Activated CD8-positive, alpha-beta T cell treated with anti-CD3 and anti-CD28 coated beads for 36 hours (primary cell): Measurements from ENCODE around the gene ARF1. TPM values are rescaled to one million over a fixed set of nuclear protein-coding genes. Genes with fewer than 3 reads are reported as not detected.

Experiments
- ATAC-seq: fragments of 200-7000 bp; cut with Tn5 transposase; one replicate; pipeline ENCODE4 v1.10.0; 2021; ENCODE audit warnings: mild to moderate bottlenecking, moderate library complexity
- CTCF ChIA-PET: fragments of 350-600 bp; sonication (Branson Sonifier 250); formaldehyde crosslinking; loops from one replicate; lab custom pipeline; 2021; ENCODE audit warnings: antibody characterized with exemption; lab: Charles Lee
- POLR2A ChIA-PET: fragments of 350-600 bp; sonication (Branson Sonifier 250); formaldehyde crosslinking; loops from one replicate; lab custom pipeline; 2021; ENCODE audit warnings: antibody characterized with exemption; lab: Charles Lee
- DNase-seq: peaks from one replicate; pipeline ENCODE4 v3.0.0-alpha.2; 2020
- H3K27ac Mint-ChIP-seq: one replicate; pipeline ENCODE4 v1.8.0; 2021; ENCODE audit warnings: mild to moderate bottlenecking, mixed read lengths
- H3K27me3 Mint-ChIP-seq: one replicate; pipeline ENCODE4 v1.8.0; 2021; ENCODE audit warnings: mixed read lengths
- H3K36me3 Mint-ChIP-seq: one replicate; pipeline ENCODE4 v1.8.0; 2021; ENCODE audit warnings: low read depth, mixed read lengths
- H3K4me1 Mint-ChIP-seq: one replicate; pipeline ENCODE4 v1.8.0; 2021; ENCODE audit warnings: low read depth, mixed read lengths
- H3K4me3 Mint-ChIP-seq: one replicate; pipeline ENCODE4 v1.8.0; 2021; ENCODE audit warnings: mild to moderate bottlenecking, moderate library complexity, mixed read lengths
- H3K9me3 Mint-ChIP-seq: one replicate; pipeline ENCODE4 v1.8.0; 2021; ENCODE audit warnings: mixed read lengths
- intact Hi-C: fragments of 100-400 bp; cut with micrococcal nuclease; formaldehyde crosslinking; loops from one replicate; pipeline ENCODE4 v1.10.0; 2022
- total RNA-seq, 2 experiments: library from RNA; stranded (reverse); gene quantifications; one replicate each; pipeline ENCODE4 v1.2.3, GENCODE V29; 2021
- TF ChIP-seq, protein P1 (sequence below): fragments of 200-600 bp; IDR thresholded peaks from one replicate; pipeline ENCODE4 v1.8.0; 2022; ENCODE audit warnings: antibody characterized with exemption, mild to moderate bottlenecking

ARF1 gene
- total RNA-seq, result 100 to 1,000 TPM; 349 to 350 TPM

DNA sequence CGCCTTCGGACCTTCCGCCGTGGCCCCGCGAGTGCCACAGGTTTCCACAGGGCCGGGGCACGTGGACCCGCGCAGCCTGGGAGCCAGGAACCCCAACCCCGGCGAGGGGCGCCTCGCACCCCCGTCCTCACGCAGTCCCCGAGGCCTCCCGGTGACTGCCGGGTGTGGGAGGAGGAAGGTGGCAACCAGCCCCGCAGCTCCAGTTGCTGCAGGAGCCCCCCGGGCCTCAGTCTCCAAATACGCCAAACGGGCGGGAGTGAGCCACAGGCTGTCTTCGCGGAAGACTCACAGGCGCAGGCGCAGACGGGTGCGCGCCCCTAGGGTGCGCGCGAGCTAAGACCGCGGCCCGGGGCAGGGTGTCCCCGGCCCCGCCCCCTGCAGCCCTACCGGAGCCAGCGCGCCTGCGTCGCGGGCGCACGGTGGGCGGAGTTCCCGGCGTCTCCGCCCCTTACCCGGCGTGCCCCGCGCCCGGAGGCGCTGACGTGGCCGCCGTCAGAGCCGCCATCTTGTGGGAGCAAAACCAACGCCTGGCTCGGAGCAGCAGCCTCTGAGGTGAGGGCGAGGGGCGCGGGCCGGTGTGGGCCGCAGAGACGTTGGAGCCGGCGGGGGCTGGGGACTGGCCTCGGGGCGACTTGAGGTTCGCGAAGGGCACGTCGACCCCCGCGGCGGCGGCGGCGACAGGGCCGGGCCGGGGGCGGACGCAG lies at the start of gene ARF1:
TSS of gene ARF1 (plus strand) at position 495 of the 704 bp plus-strand sequence. CDS start 14,407 bp downstream, outside the sequence.
- Mint-ChIP-seq H3K27ac (peak within 1 kb of the TSS; percentile 97), H3K4me1 (peaks cover 38% of the 10 kb centered on the region), H3K36me3 (peaks cover 43% of the 10 kb centered on the region), H3K27me3 (no peaks in the 10 kb centered on the region), H3K9me3 (no peaks in the 10 kb centered on the region), H3K4me3 (peak within 1 kb of the TSS; percentile 97)
- DNase-seq (peak; percentile 91), ATAC-seq (peak; percentile 94)
- TF ChIP-seq, protein P1, sequence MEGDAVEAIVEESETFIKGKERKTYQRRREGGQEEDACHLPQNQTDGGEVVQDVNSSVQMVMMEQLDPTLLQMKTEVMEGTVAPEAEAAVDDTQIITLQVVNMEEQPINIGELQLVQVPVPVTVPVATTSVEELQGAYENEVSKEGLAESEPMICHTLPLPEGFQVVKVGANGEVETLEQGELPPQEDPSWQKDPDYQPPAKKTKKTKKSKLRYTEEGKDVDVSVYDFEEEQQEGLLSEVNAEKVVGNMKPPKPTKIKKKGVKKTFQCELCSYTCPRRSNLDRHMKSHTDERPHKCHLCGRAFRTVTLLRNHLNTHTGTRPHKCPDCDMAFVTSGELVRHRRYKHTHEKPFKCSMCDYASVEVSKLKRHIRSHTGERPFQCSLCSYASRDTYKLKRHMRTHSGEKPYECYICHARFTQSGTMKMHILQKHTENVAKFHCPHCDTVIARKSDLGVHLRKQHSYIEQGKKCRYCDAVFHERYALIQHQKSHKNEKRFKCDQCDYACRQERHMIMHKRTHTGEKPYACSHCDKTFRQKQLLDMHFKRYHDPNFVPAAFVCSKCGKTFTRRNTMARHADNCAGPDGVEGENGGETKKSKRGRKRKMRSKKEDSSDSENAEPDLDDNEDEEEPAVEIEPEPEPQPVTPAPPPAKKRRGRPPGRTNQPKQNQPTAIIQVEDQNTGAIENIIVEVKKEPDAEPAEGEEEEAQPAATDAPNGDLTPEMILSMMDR, result no peak
- POLR2A ChIA-PET, result interaction anchor here (0.6 to 4.0 kb wide), 10 partner anchors 11 to 1777 kb away, joined by 3 to 40 read pairs (median 6); partner anchors contain the start of gene MRPL55
- intact Hi-C loops, result no loop called here
- CTCF ChIA-PET, result interaction anchor here (1.1 to 1.3 kb wide), 2 partner anchors 83 kb away, joined by 3 to 4 read pairs; partner anchors contain the start of gene IBA57

DNA sequence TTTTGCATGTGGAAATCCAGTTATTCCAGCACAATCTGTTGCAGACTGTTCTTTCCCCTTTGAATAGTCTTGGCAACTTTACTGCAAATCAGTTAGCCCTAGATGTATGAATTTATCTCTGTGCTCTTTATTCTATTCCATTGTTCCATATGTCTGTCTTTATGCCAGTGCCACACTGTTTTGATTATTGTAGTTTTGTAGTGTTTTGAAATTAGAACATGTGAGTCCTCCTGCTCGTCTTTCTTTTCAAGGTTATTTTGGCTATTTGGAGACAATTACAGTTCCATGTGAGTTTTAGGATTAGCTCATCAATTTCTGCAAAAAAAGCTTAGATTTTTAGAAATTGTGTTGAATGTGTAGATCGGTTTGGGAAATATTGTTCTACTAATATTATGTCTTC lies 49.1 kb upstream of the ARF1 start:
- no peak for DNase-seq
- TF ChIP-seq, protein P1, result no peak
- Mint-ChIP-seq H3K36me3 (no peaks in the 10 kb centered on the region), H3K4me3 (no peak overlapping the region), H3K27ac (no peak overlapping the region), H3K27me3 (peaks cover 27% of the 10 kb centered on the region), H3K9me3 (no peaks in the 10 kb centered on the region), H3K4me1 (peaks cover 2% of the 10 kb centered on the region)
- no peak for ATAC-seq
- intact Hi-C loops, result no loop called here
- POLR2A ChIA-PET, result no interaction called here
- CTCF ChIA-PET, result interaction anchor here (1.2 kb wide), 1 partner anchor 29 kb away, joined by 3 read pairs; no protein-coding TSS in a partner anchor

DNA sequence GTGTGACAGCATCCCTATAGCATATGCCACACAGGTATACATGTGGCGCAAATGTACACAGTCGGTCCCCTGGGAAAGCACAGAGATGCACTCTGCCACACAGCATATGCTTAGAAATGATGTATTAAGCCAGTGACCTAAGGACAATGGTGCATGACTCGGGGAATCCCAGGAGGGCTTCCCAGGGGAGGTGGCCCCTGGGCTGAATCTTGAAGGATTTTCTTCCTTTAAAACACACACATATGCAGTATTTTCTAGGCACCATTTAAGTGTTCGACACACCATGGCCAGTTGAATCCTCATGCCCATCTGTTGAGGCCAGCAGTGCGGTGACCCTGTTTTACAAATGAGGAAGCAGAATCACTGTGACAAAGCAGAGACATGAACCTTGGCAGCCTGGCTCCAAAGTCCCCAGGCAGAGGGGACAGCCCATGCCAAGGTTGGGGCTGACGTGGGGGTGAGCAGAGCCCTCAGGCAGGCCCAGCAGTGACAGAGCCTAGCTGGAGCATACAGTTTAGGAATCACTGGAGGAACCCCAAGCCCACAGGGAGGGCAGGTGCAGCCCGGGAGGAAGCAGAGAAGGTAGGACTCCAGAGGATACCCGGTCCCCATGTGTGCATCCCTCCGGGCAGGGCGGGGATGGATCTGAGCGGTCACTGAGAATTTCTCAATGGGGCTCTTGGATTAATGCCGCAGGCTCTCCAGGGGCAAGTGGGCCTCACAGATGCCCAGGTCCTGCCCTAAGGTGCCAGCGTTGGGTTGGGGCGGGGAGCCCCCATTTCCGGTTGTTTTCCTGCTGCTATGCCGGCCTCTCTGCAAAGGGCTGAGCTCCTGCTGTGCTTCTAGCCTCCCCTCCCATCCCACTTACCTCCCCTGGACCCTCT lies 47.3 kb upstream of the ARF1 start:
- no peak overlapping the region for H3K4me3 Mint-ChIP-seq
- peaks cover 2% of the 10 kb centered on the region for H3K4me1 Mint-ChIP-seq
- peaks cover 38% of the 10 kb centered on the region for H3K27me3 Mint-ChIP-seq
- DNase-seq, result no peak
- intact Hi-C loops, result no loop called here
- POLR2A ChIA-PET, result interaction anchor here (0.6 kb wide), 1 partner anchor 14 kb away, joined by 3 read pairs; no protein-coding TSS in a partner anchor
- no peak for ATAC-seq
- no peaks in the 10 kb centered on the region for H3K9me3 Mint-ChIP-seq
- H3K27ac Mint-ChIP-seq, result no peak overlapping the region
- no peaks in the 10 kb centered on the region for H3K36me3 Mint-ChIP-seq
- CTCF ChIA-PET, result no interaction called here
- TF ChIP-seq, protein P1, result no peak

DNA sequence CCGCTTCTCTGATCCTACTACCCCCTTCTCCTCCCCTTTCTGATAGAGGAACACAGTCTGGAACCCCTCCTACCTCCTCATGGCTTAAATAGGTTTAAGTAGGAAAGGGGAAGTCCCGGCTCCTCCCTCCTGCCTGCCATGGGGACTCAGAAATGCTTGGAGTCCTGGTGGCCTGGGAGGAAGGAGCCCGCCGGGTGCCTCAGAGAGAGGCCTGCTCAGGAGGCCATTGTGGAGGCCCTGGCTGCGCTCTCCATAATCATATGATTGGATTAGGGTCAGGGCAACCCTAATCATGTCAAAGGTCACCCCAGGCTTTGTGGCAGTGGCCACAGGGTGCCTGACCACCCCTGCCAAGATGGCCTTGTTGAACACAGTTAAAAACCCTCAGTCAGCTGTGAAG lies 46.7 kb upstream of the ARF1 start:
- H3K4me3 Mint-ChIP-seq, result no peak overlapping the region
- no peaks in the 10 kb centered on the region for H3K9me3 Mint-ChIP-seq
- ChIA-PET CTCF (no interaction called here), POLR2A (no interaction called here)
- ATAC-seq, result no peak
- H3K4me1 Mint-ChIP-seq, result peaks cover 2% of the 10 kb centered on the region
- TF ChIP-seq, protein P1, result no peak
- peaks cover 38% of the 10 kb centered on the region for H3K27me3 Mint-ChIP-seq
- DNase-seq, result no peak
- intact Hi-C loops, result no loop called here
- H3K36me3 Mint-ChIP-seq, result no peaks in the 10 kb centered on the region
- H3K27ac Mint-ChIP-seq, result no peak overlapping the region
